Muscle layer of duodenum (tissue), 2 donors: Measurements from ENCODE around the gene PARL.
A peak's percentile ranks its signal among the peaks of the same experiment; 100 is the strongest.

Source experiments
- H3K27ac ChIP-seq: one replicate; pipeline ENCODE4 v1.7.0; 2013; ENCODE audit warnings: mild to moderate bottlenecking, low read length
- H3K27me3 ChIP-seq: one replicate; pipeline ENCODE4 v1.7.0; 2013; ENCODE audit warnings: low read depth, mild to moderate bottlenecking, control low read depth, low read length
- H3K36me3 ChIP-seq, 2 donors: one replicate each; pipeline ENCODE4 v1.7.0; 2013; ENCODE audit warnings: low read length in 2 of 2, control low read depth in 1 of 2, mild to moderate bottlenecking in 1 of 2; ENCODE audit not compliant: insufficient read depth in 2 of 2, control insufficient read depth in 1 of 2
- H3K4me1 ChIP-seq, 2 donors: one replicate each; pipeline ENCODE4 v1.7.0; 2013; ENCODE audit warnings: low read length in 2 of 2, mild to moderate bottlenecking in 2 of 2, control low read depth in 1 of 2, moderate library complexity in 1 of 2; ENCODE audit not compliant: insufficient read depth in 2 of 2, control insufficient read depth in 1 of 2
- H3K4me3 ChIP-seq, 2 donors: one replicate each; pipeline ENCODE4 v1.7.0; 2013; ENCODE audit warnings: low read length in 2 of 2, low read depth in 1 of 2, mild to moderate bottlenecking in 1 of 2
- H3K9me3 ChIP-seq, 2 donors: one replicate each; pipeline ENCODE4 v1.7.0; 2013; ENCODE audit warnings: low read length in 2 of 2, control low read depth in 1 of 2, mild to moderate bottlenecking in 1 of 2; ENCODE audit not compliant: control insufficient read depth in 1 of 2
- donor health status: healthy.

PARL gene

GRCh38 chr3:183904833-183905780, 20.4 kb upstream of the PARL start:
- H3K4me3 ChIP-seq, result no peak overlapping the region
- no peaks in the 10 kb centered on the region for H3K36me3 ChIP-seq
- no peak overlapping the region for H3K27ac ChIP-seq
- no peaks in the 10 kb centered on the region for H3K4me1 ChIP-seq
- H3K27me3 ChIP-seq, result no peaks in the 10 kb centered on the region
- no peaks in the 10 kb centered on the region for H3K9me3 ChIP-seq

- Histone ChIP-seq H3K27me3 (no peaks in the 10 kb centered on the region), H3K9me3 (no peaks in the 10 kb centered on the region), H3K27ac (no peak overlapping the region), H3K36me3 (no peaks in the 10 kb centered on the region), H3K4me1 (peaks cover under 1 to 5% of the 10 kb centered on the region in 2 donors), H3K4me3 (no peak overlapping the region)
Measured at GRCh38 chr3:183898028-183898431, 13.3 kb upstream of the PARL start.

GRCh38 chr3:183897606-183898005, 12.9 kb upstream of the PARL start:
- Histone ChIP-seq H3K4me3 (no peak overlapping the region), H3K27ac (no peak overlapping the region), H3K27me3 (no peaks in the 10 kb centered on the region)

GRCh38 chr3:183896610-183897009, 11.9 kb upstream of the PARL start:
- no peak overlapping the region for H3K27ac ChIP-seq
- H3K4me1 ChIP-seq, result peaks cover 3 to 11% of the 10 kb centered on the region in 2 donors
- H3K27me3 ChIP-seq, result no peaks in the 10 kb centered on the region
- no peaks in the 10 kb centered on the region for H3K36me3 ChIP-seq
- no peaks in the 10 kb centered on the region for H3K9me3 ChIP-seq
- no peak overlapping the region for H3K4me3 ChIP-seq

More at GRCh38 chr3:183897606-183898005, 12.9 kb upstream of the PARL start:
- H3K4me1 ChIP-seq, result peaks cover 3 to 10% of the 10 kb centered on the region in 2 donors
- no peaks in the 10 kb centered on the region for H3K36me3 ChIP-seq
- H3K9me3 ChIP-seq, result no peaks in the 10 kb centered on the region

- Histone ChIP-seq H3K4me1 (peaks cover 3 to 11% of the 10 kb centered on the region in 2 donors), H3K9me3 (no peaks in the 10 kb centered on the region), H3K4me3 (no peak overlapping the region), H3K27me3 (no peaks in the 10 kb centered on the region), H3K27ac (no peak overlapping the region), H3K36me3 (no peaks in the 10 kb centered on the region)
Measured at GRCh38 chr3:183896184-183896583, 11.5 kb upstream of the PARL start.

- peaks cover 3 to 11% of the 10 kb centered on the region in 2 donors for H3K4me1 ChIP-seq
- H3K27me3 ChIP-seq, result no peaks in the 10 kb centered on the region
Measured at GRCh38 chr3:183895774-183896173, 11.1 kb upstream of the PARL start.

GRCh38 chr3:183895296-183895695, 10.6 kb upstream of the PARL start:
- H3K4me3 ChIP-seq, result no peak overlapping the region
- no peaks in the 10 kb centered on the region for H3K36me3 ChIP-seq
- no peaks in the 10 kb centered on the region for H3K27me3 ChIP-seq
- no peak overlapping the region for H3K27ac ChIP-seq
- H3K4me1 ChIP-seq, result peaks cover 3 to 11% of the 10 kb centered on the region in 2 donors
- no peaks in the 10 kb centered on the region for H3K9me3 ChIP-seq

More at GRCh38 chr3:183895774-183896173, 11.1 kb upstream of the PARL start:
- Histone ChIP-seq H3K36me3 (no peaks in the 10 kb centered on the region), H3K9me3 (no peaks in the 10 kb centered on the region), H3K27ac (no peak overlapping the region), H3K4me3 (no peak overlapping the region)

GRCh38 chr3:183892610-183893214, 8.0 kb upstream of the PARL start:
- Histone ChIP-seq H3K4me1 (peaks cover 3 to 11% of the 10 kb centered on the region in 2 donors), H3K36me3 (no peaks in the 10 kb centered on the region), H3K27ac (no peak overlapping the region), H3K27me3 (no peaks in the 10 kb centered on the region), H3K4me3 (no peak overlapping the region), H3K9me3 (no peaks in the 10 kb centered on the region)

- Histone ChIP-seq H3K9me3 (no peaks in the 10 kb centered on the region), H3K4me3 (peak overlapping the region in 1 of 2 donors; percentile 99), H3K4me1 (peaks cover 6 to 19% of the 10 kb centered on the region in 2 donors), H3K36me3 (no peaks in the 10 kb centered on the region), H3K27ac (no peak overlapping the region), H3K27me3 (no peaks in the 10 kb centered on the region)
Measured at GRCh38 chr3:183885766-183886165, 1.1 kb upstream of the PARL start.

GRCh38 chr3:183884097-183884426, 618 bp downstream of the PARL start:
- H3K36me3 ChIP-seq, result no peaks in the 10 kb centered on the region
- no peaks in the 10 kb centered on the region for H3K9me3 ChIP-seq
- peaks cover 7 to 19% of the 10 kb centered on the region in 2 donors for H3K4me1 ChIP-seq
- H3K27ac ChIP-seq, result peak overlapping the region; percentile 37
- no peaks in the 10 kb centered on the region for H3K27me3 ChIP-seq
- H3K4me3 ChIP-seq, result peak overlapping the region; percentile 89 to 99

- H3K9me3 ChIP-seq, result no peaks in the 10 kb centered on the region
- H3K36me3 ChIP-seq, result no peaks in the 10 kb centered on the region
- peak overlapping the region; percentile 37 for H3K27ac ChIP-seq
- no peaks in the 10 kb centered on the region for H3K27me3 ChIP-seq
- peaks cover 12 to 19% of the 10 kb centered on the region in 2 donors for H3K4me1 ChIP-seq
- H3K4me3 ChIP-seq, result peak overlapping the region; percentile 89 to 99
Measured at GRCh38 chr3:183883291-183884096, 1.2 kb downstream of the PARL start.
